Transverse colon (tissue), 4 donors: Measurements from ENCODE around the gene PRKCB. TPM values are rescaled to one million over a fixed set of nuclear protein-coding genes. Genes with fewer than 3 reads are reported as not detected.
A peak's percentile ranks its signal among the peaks of the same experiment; 100 is the strongest.

Source experiments
- DNase-seq: peaks from one replicate; pipeline ENCODE4 v3.0.0-alpha.2; 2019
- H3K27ac ChIP-seq, 4 donors: fragments of 200-600 bp; sonication (generic); 2 replicates each; pipeline ENCODE4 v1.5.1; 2016 to 2018; ENCODE audit warnings: inconsistent platforms in 4 of 4
- H3K27me3 ChIP-seq: fragments of 200-600 bp; sonication (generic); 2 replicates; pipeline ENCODE4 v1.5.1; 2017; ENCODE audit warnings: inconsistent platforms
- H3K36me3 ChIP-seq, 4 donors: fragments of 200-600 bp; sonication (generic); 2 replicates each; pipeline ENCODE4 v1.5.1; 2017 to 2019; ENCODE audit warnings: inconsistent platforms in 4 of 4
- H3K4me1 ChIP-seq, 4 donors: fragments of 200-600 bp; sonication (generic); 2 replicates each; pipeline ENCODE4 v1.5.1; 2017 to 2020; ENCODE audit warnings: inconsistent platforms in 4 of 4
- H3K4me3 ChIP-seq, 4 donors: fragments of 200-600 bp; sonication (generic); 1 replicate in 1 of 4; 2 replicates in 3 of 4; pipeline versions ENCODE4 v1.5.1 to v1.6.1; 2017 to 2019; ENCODE audit warnings: inconsistent platforms in 4 of 4
- H3K9me3 ChIP-seq, 2 donors: fragments of 200-600 bp; sonication (generic); 2 replicates each; pipeline ENCODE4 v1.5.1; 2017 to 2019; ENCODE audit warnings: inconsistent platforms in 2 of 2
- EP300 ChIP-seq: sonication (generic); formaldehyde crosslinking; IDR thresholded peaks from one replicate; pipeline ENCODE4 v1.6.1; 2017; ENCODE audit warnings: antibody characterized with exemption, low read depth
- POLR2A ChIP-seq: fragments of 450-650 bp; IDR thresholded peaks from one replicate; pipeline ENCODE4 v1.6.1; 2016; ENCODE audit warnings: antibody characterized with exemption, mild to moderate bottlenecking, moderate library complexity
- POLR2AphosphoS5 ChIP-seq, 3 donors: sonication (generic); formaldehyde crosslinking; IDR thresholded peaks; one replicate each; pipeline ENCODE4 v1.6.1; 2016; ENCODE audit warnings: antibody characterized with exemption in 3 of 3
- WGBS, 2 donors: methylation state at CpG; one replicate each; pipeline ENCODE4 v1.1.5; 2018; ENCODE audit warnings: low coverage in 1 of 2; 5-methylcytosine and 5-hydroxymethylcytosine counted together
- in situ Hi-C, 4 donors: fragments of 200-750 bp; cut with MboI; loops; one replicate each; pipeline versions ENCODE4 v1.15.0 to v1.15.1; 2017; ENCODE audit warnings: low sequenced_read_pairs in 3 of 4, low pct_ligation_motif_present in 1 of 4, low pct_unique_long_range_greater_than_20kb in 1 of 4
- intact Hi-C: fragments of 100-400 bp; cut with DNase I; formaldehyde crosslinking; loops from one replicate; pipeline ENCODE4 v1.15.1; 2023; ENCODE audit warnings: low total_unique reads
- total RNA-seq, 4 donors: library from RNA; depleted of rRNA; stranded (reverse); fragments of >200 nt; gene quantifications; one replicate each; pipeline ENCODE4 v1.1.0, GENCODE V29; 2016
- TF ChIP-seq, protein P1 (sequence below), 5 experiments: fragments of 200-600 bp in 3 of 5; fragments of 450-650 bp in 2 of 5; sonication (generic) in 3 of 5; IDR thresholded peaks; 1 replicate in 2 of 5; 2 replicates in 3 of 5; pipeline ENCODE4 v1.5.1; 2016 to 2017; ENCODE audit warnings: antibody characterized with exemption in 5 of 5, inconsistent platforms in 3 of 5, mild to moderate bottlenecking in 2 of 5, moderate library complexity in 1 of 5

PRKCB gene
- total RNA-seq, 4 donors from 2014 or later, result 9.0 to 28.3 (median 15.2) TPM

GRCh38 chr16:23877107-23878070 lies 41.6 kb downstream of the PRKCB start:
- Histone ChIP-seq H3K27ac (peak overlapping the region in 2 of 4 donors; percentile 6 to 22), H3K36me3 (no peaks in the 10 kb centered on the region), H3K9me3 (no peaks in the 10 kb centered on the region), H3K4me3 (no peak overlapping the region), H3K27me3 (no peaks in the 10 kb centered on the region), H3K4me1 (no peaks in the 10 kb centered on the region)
- in situ Hi-C loops, result no loop called here
- WGBS, 2 donors, result 72 to 85% methylated on average over 6 to 9 of the region's 9 CpGs
- TF ChIP-seq, protein P1, sequence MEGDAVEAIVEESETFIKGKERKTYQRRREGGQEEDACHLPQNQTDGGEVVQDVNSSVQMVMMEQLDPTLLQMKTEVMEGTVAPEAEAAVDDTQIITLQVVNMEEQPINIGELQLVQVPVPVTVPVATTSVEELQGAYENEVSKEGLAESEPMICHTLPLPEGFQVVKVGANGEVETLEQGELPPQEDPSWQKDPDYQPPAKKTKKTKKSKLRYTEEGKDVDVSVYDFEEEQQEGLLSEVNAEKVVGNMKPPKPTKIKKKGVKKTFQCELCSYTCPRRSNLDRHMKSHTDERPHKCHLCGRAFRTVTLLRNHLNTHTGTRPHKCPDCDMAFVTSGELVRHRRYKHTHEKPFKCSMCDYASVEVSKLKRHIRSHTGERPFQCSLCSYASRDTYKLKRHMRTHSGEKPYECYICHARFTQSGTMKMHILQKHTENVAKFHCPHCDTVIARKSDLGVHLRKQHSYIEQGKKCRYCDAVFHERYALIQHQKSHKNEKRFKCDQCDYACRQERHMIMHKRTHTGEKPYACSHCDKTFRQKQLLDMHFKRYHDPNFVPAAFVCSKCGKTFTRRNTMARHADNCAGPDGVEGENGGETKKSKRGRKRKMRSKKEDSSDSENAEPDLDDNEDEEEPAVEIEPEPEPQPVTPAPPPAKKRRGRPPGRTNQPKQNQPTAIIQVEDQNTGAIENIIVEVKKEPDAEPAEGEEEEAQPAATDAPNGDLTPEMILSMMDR (IDR thresholded peaks at IDR 0.05), result peak in 1 of 5 experiments; percentile 8
- TF ChIP-seq EP300 (no peak), POLR2AphosphoS5 (IDR thresholded peaks at IDR 0.05) (no peak), POLR2A (no peak)
- intact Hi-C loops, result no loop called here
- no peak for DNase-seq

- Histone ChIP-seq H3K27ac (peak overlapping the region in 1 of 4 donors; percentile 48), H3K4me3 (no peak overlapping the region), H3K9me3 (no peaks in the 10 kb centered on the region), H3K27me3 (no peaks in the 10 kb centered on the region), H3K4me1 (no peaks in the 10 kb centered on the region), H3K36me3 (no peaks in the 10 kb centered on the region)
- WGBS, 2 donors, result 80 to 88% methylated on average over 2 to 9 of the region's 9 CpGs
- no peak for DNase-seq
- in situ Hi-C loops (loop anchor here in 1 of 4 donors (10.0 kb wide), 1 partner anchor 55 kb away; no protein-coding TSS in a partner anchor), intact Hi-C loops (no loop called here)
- TF ChIP-seq, protein P1 (IDR thresholded peaks at IDR 0.05), result no peak
- TF ChIP-seq EP300 (no peak), POLR2A (no peak), POLR2AphosphoS5 (IDR thresholded peaks at IDR 0.05) (no peak)
Measured at GRCh38 chr16:23879735-23880373, 44.1 kb downstream of the PRKCB start.

- WGBS, 2 donors, result 95% methylated on average over 2 of the region's 2 CpGs; no CpG with 5 or more reads in 1 of the 2 donors
- H3K27me3 ChIP-seq, result no peaks in the 10 kb centered on the region
Measured at GRCh38 chr16:23889189-23889588, 53.4 kb downstream of the PRKCB start.

DNA sequence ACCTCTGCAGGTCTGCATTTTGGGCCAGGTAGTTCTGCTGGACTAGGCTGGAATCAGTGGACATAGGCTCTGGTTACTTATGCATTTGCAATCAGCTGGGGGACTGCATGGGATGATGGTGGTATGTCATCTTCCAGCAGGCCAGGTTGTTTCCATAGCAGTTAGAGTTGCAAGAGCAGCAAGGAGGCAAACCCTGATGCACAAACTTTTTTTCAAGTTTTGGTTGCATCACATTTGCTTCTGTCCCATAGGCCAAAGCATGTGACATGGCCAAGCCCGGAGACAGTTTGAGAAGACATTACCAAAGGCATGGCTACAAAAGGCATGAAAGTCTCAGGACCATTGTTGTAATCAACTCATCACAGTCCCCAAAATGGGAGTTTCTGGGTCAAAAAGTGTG lies 58.2 kb downstream of the PRKCB start:
- H3K4me3 ChIP-seq, result no peak overlapping the region
- no peak overlapping the region for H3K27ac ChIP-seq
- TF ChIP-seq EP300 (no peak), POLR2AphosphoS5 (IDR thresholded peaks at IDR 0.05) (no peak), POLR2A (no peak)
- TF ChIP-seq, protein P1 (IDR thresholded peaks at IDR 0.05), result no peak
- no peaks in the 10 kb centered on the region for H3K4me1 ChIP-seq
- no peak for DNase-seq
- intact Hi-C loops, result no loop called here
- no peaks in the 10 kb centered on the region for H3K36me3 ChIP-seq
- 89 to 100% methylated on average over 1 of the region's 1 CpG for WGBS, 2 donors
- no peaks in the 10 kb centered on the region for H3K9me3 ChIP-seq
- H3K27me3 ChIP-seq, result no peaks in the 10 kb centered on the region
- in situ Hi-C loops, result no loop called here

More at GRCh38 chr16:23889189-23889588, 53.4 kb downstream of the PRKCB start:
- DNase-seq, result no peak
- intact Hi-C loops, result no loop called here
- H3K27ac ChIP-seq, result no peak overlapping the region
- no peaks in the 10 kb centered on the region for H3K4me1 ChIP-seq
- no peak overlapping the region for H3K4me3 ChIP-seq
- H3K36me3 ChIP-seq, result no peaks in the 10 kb centered on the region
- TF ChIP-seq POLR2A, result no peak
- TF ChIP-seq EP300, result no peak
- in situ Hi-C loops, result loop anchor here in 1 of 4 donors (10.0 kb wide), 1 partner anchor 64 kb away; no protein-coding TSS in a partner anchor
- no peaks in the 10 kb centered on the region for H3K9me3 ChIP-seq
